T follicular helper cell (primary cell): ENCODE measurements around the gene METRNL.
"Not testable (repeated sequence)": the region's sequence is repeated elsewhere in the genome, so short reads cannot be mapped to it uniquely, and the experiment has no call there.

ENCODE experiments used
- DNase-seq: peaks from one replicate; pipeline ENCODE4 v3.0.0-alpha.2; 2020; ENCODE audit warnings: low read depth

METRNL gene

GRCh38 chr17:83122834-83123233 is 43.4 kb downstream of the METRNL start:
- no peak for DNase-seq

- DNase-seq: no peak
Observed at GRCh38 chr17:83123896-83124801, 44.7 kb downstream of the METRNL start.

- no peak for DNase-seq
Observed at GRCh38 chr17:83124871-83125514, 45.6 kb downstream of the METRNL start.

GRCh38 chr17:83125515-83126274 is 46.3 kb downstream of the METRNL start:
- DNase-seq: no peak

GRCh38 chr17:83126275-83126811 is 46.9 kb downstream of the METRNL start:
- DNase-seq: no peak

- no peak for DNase-seq
Observed at GRCh38 chr17:83127431-83128160, 48.2 kb downstream of the METRNL start.

GRCh38 chr17:83128306-83129240 is 49.2 kb downstream of the METRNL start:
- no peak for DNase-seq

GRCh38 chr17:83129676-83130075 is 50.3 kb downstream of the METRNL start:
- no peak for DNase-seq

GRCh38 chr17:83131401-83132011 is 52.1 kb downstream of the METRNL start:
- DNase-seq: no peak

GRCh38 chr17:83132251-83133081 is 53.1 kb downstream of the METRNL start:
- no peak for DNase-seq

GRCh38 chr17:83133302-83134121 is 54.1 kb downstream of the METRNL start:
- no peak for DNase-seq

GRCh38 chr17:83134456-83134855 is 55.0 kb downstream of the METRNL start:
- DNase-seq: not testable (repeated sequence)

- DNase-seq: no peak
Observed at GRCh38 chr17:83135692-83136091, 56.3 kb downstream of the METRNL start.

- no peak for DNase-seq
Observed at GRCh38 chr17:83136156-83136555, 56.7 kb downstream of the METRNL start.

GRCh38 chr17:83136931-83137330 is 57.5 kb downstream of the METRNL start:
- DNase-seq: no peak

- DNase-seq: no peak
Observed at GRCh38 chr17:83137523-83137922, 58.1 kb downstream of the METRNL start.

- no peak for DNase-seq
Observed at GRCh38 chr17:83138820-83139219, 59.4 kb downstream of the METRNL start.
